IMR-90 (cell line): ENCODE data around the gene PRDM15. TPM values are rescaled to one million over a fixed set of nuclear protein-coding genes. Genes with fewer than 3 reads are reported as not detected.

Experiments
- ATAC-seq: fragments of 200-7000 bp; cut with Tn5 transposase; 2 replicates; pipeline ENCODE4 v1.9.1; 2020; ENCODE audit warnings: low read depth, mild to moderate bottlenecking, moderate library complexity
- BruUV-seq: library from RNA; stranded (reverse); fragments of 400-500 nt; replicated peaks from 2 replicates; lab custom pipeline; 2021; lab: Mats Ljungman, UMichigan
- CTCF ChIA-PET: fragments of 300-600 bp; formaldehyde crosslinking; extraction: SDS; loops from one replicate; lab custom pipeline; 2021; ENCODE audit warnings: antibody characterized with exemption; lab: Yijun Ruan, JAX
- POLR2A ChIA-PET: fragments of 300-600 bp; sonication (Branson Sonifier 250); formaldehyde crosslinking; loops from one replicate; lab custom pipeline; 2022; ENCODE audit warnings: antibody characterized with exemption; ENCODE audit not compliant: unreplicated experiment; lab: Charles Lee
- DNase-seq: peaks from one replicate; pipeline ENCODE4 v3.0.0; 2013
- H2AFZ ChIP-seq: replicated peaks from 2 replicates; pipeline ENCODE3; 2013; ENCODE audit warnings: low read length, mild to moderate bottlenecking; ENCODE audit not compliant: poor library complexity
- H2AK5ac ChIP-seq: 2 replicates; pipeline ENCODE4 v1.6.1; 2013; ENCODE audit warnings: low read depth, low read length, inconsistent platforms
- H2AK9ac ChIP-seq: replicated peaks from 2 replicates; pipeline ENCODE3; 2013; ENCODE audit warnings: mild to moderate bottlenecking, low read depth, low read length, moderate library complexity; ENCODE audit not compliant: poor library complexity
- H2BK120ac ChIP-seq: 2 replicates; pipeline ENCODE4 v1.6.1; 2013; ENCODE audit warnings: low read depth, low read length, inconsistent platforms
- H2BK15ac ChIP-seq: 3 replicates; pipeline ENCODE4 v1.6.1; 2013; ENCODE audit warnings: low read depth, low read length, inconsistent platforms
- H2BK20ac ChIP-seq: 2 replicates; pipeline ENCODE4 v1.6.1; 2013; ENCODE audit warnings: low read depth, mild to moderate bottlenecking, inconsistent platforms, low read length, moderate library complexity
- H2BK5ac ChIP-seq: 2 replicates; pipeline ENCODE4 v1.6.1; 2013; ENCODE audit warnings: mild to moderate bottlenecking, low read depth, low read length, inconsistent platforms; ENCODE audit not compliant: poor library complexity, severe bottlenecking
- H3K14ac ChIP-seq: replicated peaks from 2 replicates; pipeline ENCODE4 v1.6.1; 2013; ENCODE audit warnings: low read depth, low read length, inconsistent platforms
- H3K18ac ChIP-seq: 2 replicates; pipeline ENCODE4 v1.6.1; 2013; ENCODE audit warnings: low read depth, low read length, control low read depth
- H3K23ac ChIP-seq: 2 replicates; pipeline ENCODE4 v1.6.1; 2013; ENCODE audit warnings: low read depth, low read length, inconsistent platforms
- H3K27ac ChIP-seq: 2 replicates; pipeline ENCODE4 v1.5.1; 2013; ENCODE audit warnings: mild to moderate bottlenecking, control low read depth, low read length; ENCODE audit not compliant: insufficient read depth
- H3K27me3 ChIP-seq: 2 replicates; pipeline ENCODE4 v1.6.1; 2013; ENCODE audit warnings: low read length; ENCODE audit not compliant: control insufficient read depth, insufficient read depth
- H3K36me3 ChIP-seq: 2 replicates; pipeline ENCODE4 v1.6.1; 2013; ENCODE audit warnings: low read length, mixed read lengths; ENCODE audit not compliant: control insufficient read depth, insufficient read depth
- H3K4ac ChIP-seq: 2 replicates; pipeline ENCODE4 v1.6.1; 2013; ENCODE audit warnings: low read depth, low read length, inconsistent platforms
- H3K4me1 ChIP-seq: 2 replicates; pipeline ENCODE4 v1.6.1; 2013; ENCODE audit warnings: low read length, mixed read lengths; ENCODE audit not compliant: control insufficient read depth, insufficient read depth
- H3K4me2 ChIP-seq: 2 replicates; pipeline ENCODE4 v1.6.1; 2013; ENCODE audit warnings: low read depth, mild to moderate bottlenecking, control low read depth, low read length, moderate library complexity
- H3K4me3 ChIP-seq: 2 replicates; pipeline ENCODE4 v1.5.1; 2013; ENCODE audit warnings: low read depth, mild to moderate bottlenecking, control low read depth, low read length, moderate library complexity; ENCODE audit not compliant: insufficient read depth
- H3K56ac ChIP-seq: 2 replicates; pipeline ENCODE4 v1.6.1; 2013; ENCODE audit warnings: low read length, inconsistent platforms; ENCODE audit not compliant: insufficient read depth; ENCODE audit errors: extremely low read depth
- H3K79me1 ChIP-seq, 2 experiments: 2 replicates each; pipeline ENCODE4 v1.6.1; 2013; ENCODE audit warnings: low read length in 2 of 2, inconsistent platforms in 1 of 2, low read depth in 1 of 2
- H3K9ac ChIP-seq: 2 replicates; pipeline ENCODE4 v1.6.1; 2013; ENCODE audit warnings: low read depth, low read length, control low read depth
- H3K9me1 ChIP-seq: 2 replicates; pipeline ENCODE4 v1.6.1; 2013; ENCODE audit warnings: low read length, inconsistent platforms; ENCODE audit not compliant: insufficient read depth
- H3K9me3 ChIP-seq: 2 replicates; pipeline ENCODE4 v1.6.1; 2013; ENCODE audit warnings: low read length; ENCODE audit not compliant: control insufficient read depth, insufficient read depth
- H4K20me1 ChIP-seq: 2 replicates; pipeline ENCODE4 v1.6.1; 2013; ENCODE audit warnings: low read length, inconsistent platforms; ENCODE audit not compliant: insufficient read depth
- H4K5ac ChIP-seq: 2 replicates; pipeline ENCODE4 v1.6.1; 2013; ENCODE audit warnings: mild to moderate bottlenecking, low read depth, low read length, control low read depth
- H4K8ac ChIP-seq, 2 experiments: 2 replicates each; pipeline ENCODE4 v1.6.1; 2013; ENCODE audit warnings: low read depth in 2 of 2, low read length in 2 of 2, control low read depth in 1 of 2, inconsistent platforms in 1 of 2
- H4K91ac ChIP-seq: 2 replicates; pipeline ENCODE4 v1.6.1; 2013; ENCODE audit warnings: low read depth, low read length, inconsistent platforms; ENCODE audit not compliant: insufficient read depth
- CHD1 ChIP-seq: IDR thresholded peaks from 2 replicates; pipeline ENCODE4 v1.6.1; 2012; ENCODE audit warnings: low read depth, low read length, improper control_type of control experiment
- ELK1 ChIP-seq: fragments of 150-350 bp; IDR thresholded peaks from 2 replicates; pipeline ENCODE4 v1.6.1; 2016; ENCODE audit warnings: low read depth, mild to moderate bottlenecking, low read length, moderate library complexity, borderline replicate concordance
- FOS ChIP-seq: fragments of 150-350 bp; IDR thresholded peaks from 2 replicates; pipeline ENCODE4 v1.6.1; 2016; ENCODE audit warnings: low read depth, low read length
- MAZ ChIP-seq: IDR thresholded peaks from 2 replicates; pipeline ENCODE4 v1.6.1; 2012; ENCODE audit warnings: low read depth, mild to moderate bottlenecking, low read length, improper control_type of control experiment, moderate library complexity, borderline replicate concordance
- RFX5 ChIP-seq: IDR thresholded peaks from 2 replicates; pipeline ENCODE4 v1.8.0; 2012; ENCODE audit warnings: low read depth, mild to moderate bottlenecking, low read length, moderate library complexity
- WGBS, 2 experiments: methylation state at CpG; one replicate each; pipeline versions ENCODE4 v1.1.5 to v1.1.7; 2013; ENCODE audit warnings: missing lambda C conversion rate in 2 of 2; ENCODE audit not compliant: insufficient read length in 1 of 2; ENCODE audit errors: extremely low coverage in 2 of 2; 5-methylcytosine and 5-hydroxymethylcytosine counted together
- dilution Hi-C: fragments of 300-500 bp; cut with HindIII; formaldehyde crosslinking; loops from one replicate; pipeline ENCODE4 v1.14.3; 2018; ENCODE audit warnings: low sequenced_read_pairs; ENCODE audit not compliant: unreplicated experiment
- in situ Hi-C: fragments of 300-500 bp; cut with MboI; formaldehyde crosslinking; loops from 3 replicates; pipeline ENCODE4 v1.14.3; 2019; ENCODE audit warnings: low sequenced_read_pairs, inconsistent platforms, mixed read lengths
- intact Hi-C: fragments of 100-400 bp; cut with micrococcal nuclease; formaldehyde crosslinking; loops from 2 replicates; pipeline ENCODE4 v1.10.0; 2022
- polyA plus RNA-seq, 3 experiments: library from polyadenylated mRNA; depleted of rRNA; stranded (reverse); fragments of >200 nt; gene quantifications; 2 replicates each; pipeline ENCODE4 v1.2.3, GENCODE V29; 2012; ENCODE audit warnings: low replicate concordance in 1 of 3
- total RNA-seq: library from RNA; depleted of rRNA; stranded (reverse); fragments of >200 nt; gene quantifications from 2 replicates; pipeline ENCODE4 v1.2.3, GENCODE V29; 2012

The PRDM15 gene
- total and polyA plus RNA-seq, 2 of the 4 experiments (the other 2 are of a cell fraction) = 7.3 to 8.8 TPM

GRCh38 chr21:41761934-41762635 is 117.1 kb downstream of the PRDM15 start (continued):
- no peak for TF ChIP-seq RFX5

- peaks cover 4% of the 10 kb centered on the region; the same call in 1 of the 2 replicates for H3K9me1 ChIP-seq
- intact Hi-C loops = no loop called here
- ATAC-seq (peak; percentile 28), DNase-seq (no peak)
- H2AK9ac ChIP-seq = no peak overlapping the region
- H2AFZ ChIP-seq = peak overlapping the region; percentile 18
- H4K91ac ChIP-seq = no peak overlapping the region
- no peak overlapping the region for H3K14ac ChIP-seq
- no peak overlapping the region for H3K56ac ChIP-seq
- no peak overlapping the region for H4K5ac ChIP-seq
- BruUV-seq = no TSS peak
- H3K27ac ChIP-seq = no peak overlapping the region
- no peak overlapping the region for H3K9ac ChIP-seq
- H2BK15ac ChIP-seq = no peak overlapping the region
- H3K36me3 ChIP-seq = no peaks in the 10 kb centered on the region
- no peak for TF ChIP-seq FOS
- no peak for TF ChIP-seq ELK1
- TF ChIP-seq MAZ = no peak
- TF ChIP-seq CHD1 = no peak
- H3K4me3 ChIP-seq = no peak overlapping the region
- peaks cover 67% of the 10 kb centered on the region for H3K27me3 ChIP-seq
- 37% methylated on average over 9 of the region's 22 CpGs; no CpG with 5 or more reads in 1 of the 2 experiments for WGBS, 2 experiments
- no peak overlapping the region for H2BK20ac ChIP-seq
- peaks cover 5% of the 10 kb centered on the region; the same call in 1 of the 2 replicates for H3K9me3 ChIP-seq
- CTCF ChIA-PET = interaction anchor here (1.0 kb wide), 1 partner anchor 148 kb away, joined by 3 read pairs; no protein-coding TSS in a partner anchor
- H3K4me1 ChIP-seq = peaks cover 2% of the 10 kb centered on the region; the same call in 1 of the 2 replicates
- H3K79me1 ChIP-seq = no peaks in the 10 kb centered on the region
- no peak overlapping the region for H3K23ac ChIP-seq
- in situ Hi-C loops = no loop called here
- no peak overlapping the region for H2BK5ac ChIP-seq
- H3K18ac ChIP-seq = no peak overlapping the region
- no peak overlapping the region for H3K4ac ChIP-seq
- POLR2A ChIA-PET = no interaction called here
- H4K20me1 ChIP-seq = no peaks in the 10 kb centered on the region
- H2AK5ac ChIP-seq = no peak overlapping the region
- no peak overlapping the region for H3K4me2 ChIP-seq
- dilution Hi-C loops = no loop called here
- no peak overlapping the region for H2BK120ac ChIP-seq
- no peak overlapping the region for H4K8ac ChIP-seq
Observed at GRCh38 chr21:41761211-41761933, 117.8 kb downstream of the PRDM15 start.
